Measurements from ENCODE around the gene GHSR. TPM values are rescaled to one million over a fixed set of nuclear protein-coding genes. Genes with fewer than 3 reads are reported as not detected.

The GHSR gene
- total RNA-seq, 1 experiment from 2014 or later = not detected

DNA sequence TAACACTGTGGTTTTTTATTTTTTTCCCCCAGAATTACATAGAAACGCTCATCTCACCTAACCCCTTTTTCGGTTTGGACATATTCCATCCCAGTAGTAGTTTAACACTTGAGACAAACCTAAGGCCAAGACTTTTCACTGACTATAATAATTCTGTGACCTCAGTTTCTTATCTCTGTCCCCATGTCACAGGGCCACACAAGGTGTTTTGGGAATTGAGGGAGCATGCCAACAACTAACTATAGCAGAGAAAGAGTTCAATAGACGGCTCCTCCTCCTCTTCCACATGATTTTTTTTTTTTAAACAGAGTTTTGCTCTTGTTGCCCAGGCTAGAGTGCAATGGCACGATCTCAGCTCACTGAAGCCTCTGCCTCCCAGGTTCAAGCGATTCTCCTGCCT lies 27.4 kb upstream of the GHSR start:
- H3K9ac ChIP-seq (ENCODE audit: low read length) = no peak overlapping the region
- H3K4me1 ChIP-seq (ENCODE audit: control insufficient read depth in 1 of 2, insufficient read depth in 2 of 2, low read length in 2 of 2) = peaks cover 6 to 14% of the 10 kb centered on the region in 2 experiments; a peak in 3 of 4 replicates
- DNase-seq (ENCODE audit: low read depth, low spot score) (no peak), ATAC-seq (no peak)
- no peaks in the 10 kb centered on the region for H3K79me2 ChIP-seq (ENCODE audit: insufficient read depth, low read length)
- H4K20me1 ChIP-seq (ENCODE audit: insufficient read depth) = no peaks in the 10 kb centered on the region
- no peaks in the 10 kb centered on the region; a peak in 1 of 4 replicates for H3K9me3 ChIP-seq (ENCODE audit: control insufficient read depth in 1 of 2, insufficient read depth in 1 of 2, low read depth in 1 of 2, low read length in 2 of 2)
- no peak overlapping the region for H3K4me2 ChIP-seq (ENCODE audit: low read length)
- H2AFZ ChIP-seq (ENCODE audit: low read depth, low read length, poor library complexity, severe bottlenecking) = no peak overlapping the region
- H3K36me3 ChIP-seq (ENCODE audit: control insufficient read depth in 1 of 2, insufficient read depth in 2 of 2, low read length in 2 of 2) = no peaks in the 10 kb centered on the region
- H3K27me3 ChIP-seq (ENCODE audit: insufficient read depth, low read length) = no peaks in the 10 kb centered on the region
- TF ChIP-seq EGR1 (IDR thresholded peaks at IDR 0.05; ENCODE audit: low read depth) (no peak), EZH2 (IDR thresholded peaks at IDR 0.05) (no peak), YY1 (IDR thresholded peaks at IDR 0.05; ENCODE audit: extremely low read depth, insufficient replicate concordance, low read depth, low read length) (no peak), EZH2phosphoT487 (IDR thresholded peaks at IDR 0.05; ENCODE audit: borderline replicate concordance) (no peak), RAD21 (IDR thresholded peaks at IDR 0.05; ENCODE audit: low read depth) (no peak), JUND (IDR thresholded peaks at IDR 0.05) (no peak), ELF1 (IDR thresholded peaks at IDR 0.05; ENCODE audit: borderline replicate concordance, low read depth) (no peak), POLR2AphosphoS5 (IDR thresholded peaks at IDR 0.05; ENCODE audit: low read depth, low read length) (no peak), TCF7L2 (IDR thresholded peaks at IDR 0.05; ENCODE audit: borderline replicate concordance, extremely low read depth, insufficient read depth, insufficient read length) (no peak), POLR2A (IDR thresholded peaks at IDR 0.05; ENCODE audit: borderline replicate concordance, extremely low read depth, insufficient read depth, insufficient read length) (no peak), ZNF274 (IDR thresholded peaks at IDR 0.05; ENCODE audit: low read depth, low read length) (no peak), SP1 (IDR thresholded peaks at IDR 0.05; ENCODE audit: low read depth) (no peak), CBX3 (IDR thresholded peaks at IDR 0.05; ENCODE audit: low read depth) (no peak), ZFX (IDR thresholded peaks at IDR 0.05) (no peak)
- TF ChIP-seq, protein P1, sequence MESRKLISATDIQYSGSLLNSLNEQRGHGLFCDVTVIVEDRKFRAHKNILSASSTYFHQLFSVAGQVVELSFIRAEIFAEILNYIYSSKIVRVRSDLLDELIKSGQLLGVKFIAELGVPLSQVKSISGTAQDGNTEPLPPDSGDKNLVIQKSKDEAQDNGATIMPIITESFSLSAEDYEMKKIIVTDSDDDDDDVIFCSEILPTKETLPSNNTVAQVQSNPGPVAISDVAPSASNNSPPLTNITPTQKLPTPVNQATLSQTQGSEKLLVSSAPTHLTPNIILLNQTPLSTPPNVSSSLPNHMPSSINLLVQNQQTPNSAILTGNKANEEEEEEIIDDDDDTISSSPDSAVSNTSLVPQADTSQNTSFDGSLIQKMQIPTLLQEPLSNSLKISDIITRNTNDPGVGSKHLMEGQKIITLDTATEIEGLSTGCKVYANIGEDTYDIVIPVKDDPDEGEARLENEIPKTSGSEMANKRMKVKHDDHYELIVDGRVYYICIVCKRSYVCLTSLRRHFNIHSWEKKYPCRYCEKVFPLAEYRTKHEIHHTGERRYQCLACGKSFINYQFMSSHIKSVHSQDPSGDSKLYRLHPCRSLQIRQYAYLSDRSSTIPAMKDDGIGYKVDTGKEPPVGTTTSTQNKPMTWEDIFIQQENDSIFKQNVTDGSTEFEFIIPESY (IDR thresholded peaks at IDR 0.05; ENCODE audit: extremely low read depth, insufficient replicate concordance, low read length) = no peak
- TF ChIP-seq, protein P2, sequence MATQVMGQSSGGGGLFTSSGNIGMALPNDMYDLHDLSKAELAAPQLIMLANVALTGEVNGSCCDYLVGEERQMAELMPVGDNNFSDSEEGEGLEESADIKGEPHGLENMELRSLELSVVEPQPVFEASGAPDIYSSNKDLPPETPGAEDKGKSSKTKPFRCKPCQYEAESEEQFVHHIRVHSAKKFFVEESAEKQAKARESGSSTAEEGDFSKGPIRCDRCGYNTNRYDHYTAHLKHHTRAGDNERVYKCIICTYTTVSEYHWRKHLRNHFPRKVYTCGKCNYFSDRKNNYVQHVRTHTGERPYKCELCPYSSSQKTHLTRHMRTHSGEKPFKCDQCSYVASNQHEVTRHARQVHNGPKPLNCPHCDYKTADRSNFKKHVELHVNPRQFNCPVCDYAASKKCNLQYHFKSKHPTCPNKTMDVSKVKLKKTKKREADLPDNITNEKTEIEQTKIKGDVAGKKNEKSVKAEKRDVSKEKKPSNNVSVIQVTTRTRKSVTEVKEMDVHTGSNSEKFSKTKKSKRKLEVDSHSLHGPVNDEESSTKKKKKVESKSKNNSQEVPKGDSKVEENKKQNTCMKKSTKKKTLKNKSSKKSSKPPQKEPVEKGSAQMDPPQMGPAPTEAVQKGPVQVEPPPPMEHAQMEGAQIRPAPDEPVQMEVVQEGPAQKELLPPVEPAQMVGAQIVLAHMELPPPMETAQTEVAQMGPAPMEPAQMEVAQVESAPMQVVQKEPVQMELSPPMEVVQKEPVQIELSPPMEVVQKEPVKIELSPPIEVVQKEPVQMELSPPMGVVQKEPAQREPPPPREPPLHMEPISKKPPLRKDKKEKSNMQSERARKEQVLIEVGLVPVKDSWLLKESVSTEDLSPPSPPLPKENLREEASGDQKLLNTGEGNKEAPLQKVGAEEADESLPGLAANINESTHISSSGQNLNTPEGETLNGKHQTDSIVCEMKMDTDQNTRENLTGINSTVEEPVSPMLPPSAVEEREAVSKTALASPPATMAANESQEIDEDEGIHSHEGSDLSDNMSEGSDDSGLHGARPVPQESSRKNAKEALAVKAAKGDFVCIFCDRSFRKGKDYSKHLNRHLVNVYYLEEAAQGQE (IDR thresholded peaks at IDR 0.05; ENCODE audit: low read depth) = no peak
- TF ChIP-seq, protein P3, sequence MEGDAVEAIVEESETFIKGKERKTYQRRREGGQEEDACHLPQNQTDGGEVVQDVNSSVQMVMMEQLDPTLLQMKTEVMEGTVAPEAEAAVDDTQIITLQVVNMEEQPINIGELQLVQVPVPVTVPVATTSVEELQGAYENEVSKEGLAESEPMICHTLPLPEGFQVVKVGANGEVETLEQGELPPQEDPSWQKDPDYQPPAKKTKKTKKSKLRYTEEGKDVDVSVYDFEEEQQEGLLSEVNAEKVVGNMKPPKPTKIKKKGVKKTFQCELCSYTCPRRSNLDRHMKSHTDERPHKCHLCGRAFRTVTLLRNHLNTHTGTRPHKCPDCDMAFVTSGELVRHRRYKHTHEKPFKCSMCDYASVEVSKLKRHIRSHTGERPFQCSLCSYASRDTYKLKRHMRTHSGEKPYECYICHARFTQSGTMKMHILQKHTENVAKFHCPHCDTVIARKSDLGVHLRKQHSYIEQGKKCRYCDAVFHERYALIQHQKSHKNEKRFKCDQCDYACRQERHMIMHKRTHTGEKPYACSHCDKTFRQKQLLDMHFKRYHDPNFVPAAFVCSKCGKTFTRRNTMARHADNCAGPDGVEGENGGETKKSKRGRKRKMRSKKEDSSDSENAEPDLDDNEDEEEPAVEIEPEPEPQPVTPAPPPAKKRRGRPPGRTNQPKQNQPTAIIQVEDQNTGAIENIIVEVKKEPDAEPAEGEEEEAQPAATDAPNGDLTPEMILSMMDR (IDR thresholded peaks at IDR 0.05 in 2 of 3, conservative IDR thresholded peaks at IDR 0.05 in 1 of 3; ENCODE audit: borderline replicate concordance in 1 of 3, insufficient read depth in 1 of 3, low read depth in 2 of 3, low read length in 2 of 3) = no peak
- TF ChIP-seq, protein P4, sequence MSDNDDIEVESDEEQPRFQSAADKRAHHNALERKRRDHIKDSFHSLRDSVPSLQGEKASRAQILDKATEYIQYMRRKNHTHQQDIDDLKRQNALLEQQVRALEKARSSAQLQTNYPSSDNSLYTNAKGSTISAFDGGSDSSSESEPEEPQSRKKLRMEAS (IDR thresholded peaks at IDR 0.05) = no peak
- intact Hi-C loops (cut with micrococcal nuclease) = loop anchor here (5.0 kb wide), 1 partner anchor 828 kb away; no protein-coding TSS in a partner anchor
- POLR2A ChIA-PET = no interaction called here
- CTCF ChIA-PET = no interaction called here
- H3K27ac ChIP-seq (ENCODE audit: low read depth, low read length) = no peak overlapping the region
- no peak overlapping the region for H3K4me3 ChIP-seq (replicated peaks in 1 of 2; ENCODE audit: low read depth in 1 of 2, low read length in 2 of 2)
- H3K9me2 ChIP-seq (ENCODE audit: insufficient read depth) = no peaks in the 10 kb centered on the region
- RAD21 ChIA-PET (ENCODE audit: low non-redundant PET in 1 of 2, low total read pairs in 2 of 2, uncharacterized antibody in 2 of 2, unreplicated experiment in 2 of 2) = interaction anchor here in 1 of 2 experiments (2.2 kb wide), 1 partner anchor 143 kb away, joined by 11 read pairs; no protein-coding TSS in a partner anchor
- BruUV-seq (replicated peaks) = no TSS peak
